Breast epithelium (tissue), 3 donors: Measurements from ENCODE around the gene GPC5.
"Not testable (repeated sequence)": the region's sequence is repeated elsewhere in the genome, so short reads cannot be mapped to it uniquely, and the experiment has no call there.

ENCODE experiments used
- POLR2A ChIP-seq: fragments of 450-650 bp; IDR thresholded peaks from one replicate; pipeline ENCODE4 v1.6.1; 2016; ENCODE audit warnings: antibody characterized with exemption, mild to moderate bottlenecking, moderate library complexity
- POLR2AphosphoS5 ChIP-seq, 3 donors: sonication (generic); formaldehyde crosslinking; IDR thresholded peaks; one replicate each; pipeline ENCODE4 v1.6.1; 2017; ENCODE audit warnings: antibody characterized with exemption in 3 of 3
- TF ChIP-seq, protein P1 (sequence below), 3 donors: fragments of 450-650 bp; IDR thresholded peaks; one replicate each; pipeline ENCODE4 v1.5.1; 2016 to 2017; ENCODE audit warnings: antibody characterized with exemption in 3 of 3, mild to moderate bottlenecking in 3 of 3, moderate library complexity in 3 of 3

DNA sequence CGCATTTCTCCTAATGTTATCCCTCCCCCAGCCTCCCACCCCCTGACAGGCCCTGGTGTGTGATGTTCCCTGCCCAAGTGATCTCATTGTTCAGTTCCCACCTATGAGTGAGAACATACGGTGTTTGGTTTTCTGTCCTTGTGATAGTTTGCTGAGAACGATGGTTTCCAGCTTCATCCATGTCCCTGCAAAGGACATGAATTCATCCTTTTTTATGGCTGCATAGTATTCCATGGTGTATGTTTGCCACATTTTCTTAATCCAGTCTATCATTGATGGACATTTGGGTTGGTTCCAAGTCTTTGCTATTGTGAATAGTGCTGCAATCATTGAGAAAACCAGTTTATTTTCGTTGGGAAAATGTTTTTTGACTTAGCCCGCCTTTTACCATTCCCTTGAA, 18.2 kb downstream of the GPC5 start:
- TF ChIP-seq, protein P1, sequence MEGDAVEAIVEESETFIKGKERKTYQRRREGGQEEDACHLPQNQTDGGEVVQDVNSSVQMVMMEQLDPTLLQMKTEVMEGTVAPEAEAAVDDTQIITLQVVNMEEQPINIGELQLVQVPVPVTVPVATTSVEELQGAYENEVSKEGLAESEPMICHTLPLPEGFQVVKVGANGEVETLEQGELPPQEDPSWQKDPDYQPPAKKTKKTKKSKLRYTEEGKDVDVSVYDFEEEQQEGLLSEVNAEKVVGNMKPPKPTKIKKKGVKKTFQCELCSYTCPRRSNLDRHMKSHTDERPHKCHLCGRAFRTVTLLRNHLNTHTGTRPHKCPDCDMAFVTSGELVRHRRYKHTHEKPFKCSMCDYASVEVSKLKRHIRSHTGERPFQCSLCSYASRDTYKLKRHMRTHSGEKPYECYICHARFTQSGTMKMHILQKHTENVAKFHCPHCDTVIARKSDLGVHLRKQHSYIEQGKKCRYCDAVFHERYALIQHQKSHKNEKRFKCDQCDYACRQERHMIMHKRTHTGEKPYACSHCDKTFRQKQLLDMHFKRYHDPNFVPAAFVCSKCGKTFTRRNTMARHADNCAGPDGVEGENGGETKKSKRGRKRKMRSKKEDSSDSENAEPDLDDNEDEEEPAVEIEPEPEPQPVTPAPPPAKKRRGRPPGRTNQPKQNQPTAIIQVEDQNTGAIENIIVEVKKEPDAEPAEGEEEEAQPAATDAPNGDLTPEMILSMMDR (IDR thresholded peaks at IDR 0.05): not testable (repeated sequence)
- TF ChIP-seq POLR2AphosphoS5 (IDR thresholded peaks at IDR 0.05); POLR2A: not testable (repeated sequence)
